ENCODE measurements around the gene PPP1R16B. TPM values are rescaled to one million over a fixed set of nuclear protein-coding genes. Genes with fewer than 3 reads are reported as not detected.

PPP1R16B gene
- polyA plus RNA-seq, 1 donor from 2014 or later = 1.9 TPM

DNA sequence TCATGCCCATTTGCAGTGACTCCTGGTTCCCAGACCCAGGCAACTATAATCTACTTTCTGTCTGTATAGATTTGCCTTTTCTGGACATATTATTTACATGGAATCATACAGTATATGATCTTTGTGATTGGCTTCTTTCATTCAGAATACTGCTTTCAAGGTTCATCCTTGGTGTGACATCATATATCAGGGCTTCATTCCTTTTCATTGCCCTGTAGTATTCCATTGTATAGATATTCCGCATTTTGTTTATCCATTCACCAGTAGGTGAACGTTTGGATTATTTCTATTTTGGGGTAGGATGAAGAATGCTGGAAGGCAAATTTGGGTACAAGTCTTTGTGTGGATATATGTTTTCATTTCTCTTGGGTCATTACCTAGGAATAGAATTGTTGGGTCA, 36.1 kb downstream of the PPP1R16B start:
- TF ChIP-seq EP300 (conservative IDR thresholded peaks at IDR 0.05; ENCODE audit: poor library complexity, severe bottlenecking) (no peak), MXI1 (conservative IDR thresholded peaks at IDR 0.05; ENCODE audit: poor library complexity, severe bottlenecking) (no peak), EZH2 (IDR thresholded peaks at IDR 0.05; ENCODE audit: borderline replicate concordance, insufficient read depth, low read length, poor library complexity, severe bottlenecking) (no peak), SMC3 (conservative IDR thresholded peaks at IDR 0.05; ENCODE audit: poor library complexity) (no peak), POLR2AphosphoS5 (IDR thresholded peaks at IDR 0.05) (no peak), RAD21 (conservative IDR thresholded peaks at IDR 0.05) (no peak)
- TF ChIP-seq, protein P1, sequence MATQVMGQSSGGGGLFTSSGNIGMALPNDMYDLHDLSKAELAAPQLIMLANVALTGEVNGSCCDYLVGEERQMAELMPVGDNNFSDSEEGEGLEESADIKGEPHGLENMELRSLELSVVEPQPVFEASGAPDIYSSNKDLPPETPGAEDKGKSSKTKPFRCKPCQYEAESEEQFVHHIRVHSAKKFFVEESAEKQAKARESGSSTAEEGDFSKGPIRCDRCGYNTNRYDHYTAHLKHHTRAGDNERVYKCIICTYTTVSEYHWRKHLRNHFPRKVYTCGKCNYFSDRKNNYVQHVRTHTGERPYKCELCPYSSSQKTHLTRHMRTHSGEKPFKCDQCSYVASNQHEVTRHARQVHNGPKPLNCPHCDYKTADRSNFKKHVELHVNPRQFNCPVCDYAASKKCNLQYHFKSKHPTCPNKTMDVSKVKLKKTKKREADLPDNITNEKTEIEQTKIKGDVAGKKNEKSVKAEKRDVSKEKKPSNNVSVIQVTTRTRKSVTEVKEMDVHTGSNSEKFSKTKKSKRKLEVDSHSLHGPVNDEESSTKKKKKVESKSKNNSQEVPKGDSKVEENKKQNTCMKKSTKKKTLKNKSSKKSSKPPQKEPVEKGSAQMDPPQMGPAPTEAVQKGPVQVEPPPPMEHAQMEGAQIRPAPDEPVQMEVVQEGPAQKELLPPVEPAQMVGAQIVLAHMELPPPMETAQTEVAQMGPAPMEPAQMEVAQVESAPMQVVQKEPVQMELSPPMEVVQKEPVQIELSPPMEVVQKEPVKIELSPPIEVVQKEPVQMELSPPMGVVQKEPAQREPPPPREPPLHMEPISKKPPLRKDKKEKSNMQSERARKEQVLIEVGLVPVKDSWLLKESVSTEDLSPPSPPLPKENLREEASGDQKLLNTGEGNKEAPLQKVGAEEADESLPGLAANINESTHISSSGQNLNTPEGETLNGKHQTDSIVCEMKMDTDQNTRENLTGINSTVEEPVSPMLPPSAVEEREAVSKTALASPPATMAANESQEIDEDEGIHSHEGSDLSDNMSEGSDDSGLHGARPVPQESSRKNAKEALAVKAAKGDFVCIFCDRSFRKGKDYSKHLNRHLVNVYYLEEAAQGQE (IDR thresholded peaks at IDR 0.05; ENCODE audit: borderline replicate concordance) = no peak
- TF ChIP-seq, protein P2, sequence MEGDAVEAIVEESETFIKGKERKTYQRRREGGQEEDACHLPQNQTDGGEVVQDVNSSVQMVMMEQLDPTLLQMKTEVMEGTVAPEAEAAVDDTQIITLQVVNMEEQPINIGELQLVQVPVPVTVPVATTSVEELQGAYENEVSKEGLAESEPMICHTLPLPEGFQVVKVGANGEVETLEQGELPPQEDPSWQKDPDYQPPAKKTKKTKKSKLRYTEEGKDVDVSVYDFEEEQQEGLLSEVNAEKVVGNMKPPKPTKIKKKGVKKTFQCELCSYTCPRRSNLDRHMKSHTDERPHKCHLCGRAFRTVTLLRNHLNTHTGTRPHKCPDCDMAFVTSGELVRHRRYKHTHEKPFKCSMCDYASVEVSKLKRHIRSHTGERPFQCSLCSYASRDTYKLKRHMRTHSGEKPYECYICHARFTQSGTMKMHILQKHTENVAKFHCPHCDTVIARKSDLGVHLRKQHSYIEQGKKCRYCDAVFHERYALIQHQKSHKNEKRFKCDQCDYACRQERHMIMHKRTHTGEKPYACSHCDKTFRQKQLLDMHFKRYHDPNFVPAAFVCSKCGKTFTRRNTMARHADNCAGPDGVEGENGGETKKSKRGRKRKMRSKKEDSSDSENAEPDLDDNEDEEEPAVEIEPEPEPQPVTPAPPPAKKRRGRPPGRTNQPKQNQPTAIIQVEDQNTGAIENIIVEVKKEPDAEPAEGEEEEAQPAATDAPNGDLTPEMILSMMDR (IDR thresholded peaks at IDR 0.05; ENCODE audit: poor library complexity, severe bottlenecking) = no peak
- Histone ChIP-seq H2AFZ (ENCODE audit: low read depth, low read length) (no peak overlapping the region), H3F3A (ENCODE audit: insufficient read depth, low read length, poor library complexity, severe bottlenecking) (no peaks in the 10 kb centered on the region), H4K20me1 (ENCODE audit: insufficient read depth) (no peaks in the 10 kb centered on the region), H3K9me2 (ENCODE audit: insufficient read depth, low read length) (no peaks in the 10 kb centered on the region), H3K9ac (ENCODE audit: low read length) (no peak overlapping the region), H3K4me2 (ENCODE audit: low read length) (no peak overlapping the region), H3K36me3 (ENCODE audit: insufficient read depth, low read length) (no peaks in the 10 kb centered on the region), H3K4me3 (ENCODE audit: low read length) (no peak overlapping the region), H3K27me3 (ENCODE audit: insufficient read depth, low read depth, low read length) (no peaks in the 10 kb centered on the region), H3K27ac (ENCODE audit: low read length) (no peak overlapping the region), H3K9me3 (ENCODE audit: low read length) (no peaks in the 10 kb centered on the region), H3K79me2 (replicated peaks; ENCODE audit: insufficient read depth, low read length) (no peaks in the 10 kb centered on the region)

DNA sequence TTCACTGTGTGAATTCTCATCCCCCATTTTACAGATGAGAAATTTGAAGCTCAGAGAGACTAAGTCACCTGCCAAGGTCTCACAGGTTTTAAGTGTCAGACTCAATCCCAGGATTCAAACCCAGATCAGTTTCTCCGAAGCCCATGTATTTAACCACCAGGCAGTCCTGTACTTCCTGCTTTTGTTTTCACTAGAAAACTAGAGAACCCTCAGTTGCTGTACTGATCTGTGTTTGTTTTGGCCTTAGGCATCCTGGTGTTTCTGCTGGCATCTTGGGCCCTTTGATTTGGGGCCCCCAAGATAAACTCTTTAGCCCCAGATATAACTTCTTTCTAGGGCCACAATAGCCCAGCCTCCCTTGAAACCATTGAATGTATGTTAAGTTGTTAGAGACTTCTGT, 36.5 kb downstream of the PPP1R16B start:
- Histone ChIP-seq H2AFZ (ENCODE audit: low read depth, low read length) (no peak overlapping the region), H3K4me2 (ENCODE audit: low read length) (no peak overlapping the region), H3K79me2 (replicated peaks; ENCODE audit: insufficient read depth, low read length) (no peaks in the 10 kb centered on the region)

More for the DNA sequence above, 36.5 kb downstream of the PPP1R16B start:
- H3F3A ChIP-seq (ENCODE audit: insufficient read depth, low read length, poor library complexity, severe bottlenecking) = no peaks in the 10 kb centered on the region
- H4K20me1 ChIP-seq (ENCODE audit: insufficient read depth) = no peaks in the 10 kb centered on the region
- H3K9me2 ChIP-seq (ENCODE audit: insufficient read depth, low read length) = no peaks in the 10 kb centered on the region
- H3K36me3 ChIP-seq (ENCODE audit: insufficient read depth, low read length) = no peaks in the 10 kb centered on the region
- no peak overlapping the region for H3K27ac ChIP-seq (ENCODE audit: low read length)
- TF ChIP-seq, protein P2 (IDR thresholded peaks at IDR 0.05; ENCODE audit: poor library complexity, severe bottlenecking) = no peak
- TF ChIP-seq EP300 (conservative IDR thresholded peaks at IDR 0.05; ENCODE audit: poor library complexity, severe bottlenecking) (no peak), RAD21 (conservative IDR thresholded peaks at IDR 0.05) (no peak), TAF1 (IDR thresholded peaks at IDR 0.05; ENCODE audit: low read depth) (no peak), SMC3 (conservative IDR thresholded peaks at IDR 0.05; ENCODE audit: poor library complexity) (no peak)
- no peaks in the 10 kb centered on the region for H3K9me3 ChIP-seq (ENCODE audit: low read length)
- H3K4me3 ChIP-seq (ENCODE audit: low read length) = no peak overlapping the region
- no peak overlapping the region for H3K9ac ChIP-seq (ENCODE audit: low read length)
- no peaks in the 10 kb centered on the region for H3K27me3 ChIP-seq (ENCODE audit: insufficient read depth, low read depth, low read length)
